Islet precursor cell (in vitro differentiated cells): ENCODE data around the gene COG5.
"Not testable (repeated sequence)": the region's sequence is repeated elsewhere in the genome, so short reads cannot be mapped to it uniquely, and the experiment has no call there.

Experiments
- DNase-seq: peaks from one replicate; pipeline ENCODE4 v3.0.0-alpha.2; 2018

Gene COG5

GRCh38 chr7:107172276-107173032 is 391.3 kb downstream of the COG5 start:
- no peak for DNase-seq

GRCh38 chr7:107171496-107171895 is 392.2 kb downstream of the COG5 start:
- no peak for DNase-seq

- no peak for DNase-seq
Observed at GRCh38 chr7:107170051-107170915, 393.4 kb downstream of the COG5 start.

- DNase-seq, result peak; percentile 99
Observed at GRCh38 chr7:107169120-107170050, 394.3 kb downstream of the COG5 start.

GRCh38 chr7:107168233-107169119 is 395.2 kb downstream of the COG5 start, which contains the start of gene HBP1:
HBP1 (plus strand) TSS chr7:107169003; CDS start chr7:107179894, 10,891 bp downstream.
- DNase-seq, result peak; percentile 100

GRCh38 chr7:107167483-107168232 is 396.1 kb downstream of the COG5 start:
- DNase-seq, result no peak

- no peak for DNase-seq
Observed at GRCh38 chr7:107166736-107167426, 396.8 kb downstream of the COG5 start.

- DNase-seq, result no peak
Observed at GRCh38 chr7:107165341-107165740, 398.4 kb downstream of the COG5 start.

GRCh38 chr7:107164092-107164491 is 399.6 kb downstream of the COG5 start:
- no peak for DNase-seq

- DNase-seq, result no peak
Observed at GRCh38 chr7:107162475-107162874, 401.2 kb downstream of the COG5 start.

- no peak for DNase-seq
Observed at GRCh38 chr7:107161415-107161814, 402.3 kb downstream of the COG5 start.

- DNase-seq, result no peak
Observed at GRCh38 chr7:107160389-107160788, 403.3 kb downstream of the COG5 start.

GRCh38 chr7:107158028-107158427 is 405.7 kb downstream of the COG5 start:
- no peak for DNase-seq

- no peak for DNase-seq
Observed at GRCh38 chr7:107157091-107157490, 406.6 kb downstream of the COG5 start.

GRCh38 chr7:107155726-107156125 is 408.0 kb downstream of the COG5 start:
- not testable (repeated sequence) for DNase-seq

GRCh38 chr7:107154826-107155225 is 408.9 kb downstream of the COG5 start:
- DNase-seq, result no peak

GRCh38 chr7:107152011-107152410 is 411.7 kb downstream of the COG5 start:
- no peak for DNase-seq
